ENCODE data around the gene TUBGCP6.

TUBGCP6 gene

DNA sequence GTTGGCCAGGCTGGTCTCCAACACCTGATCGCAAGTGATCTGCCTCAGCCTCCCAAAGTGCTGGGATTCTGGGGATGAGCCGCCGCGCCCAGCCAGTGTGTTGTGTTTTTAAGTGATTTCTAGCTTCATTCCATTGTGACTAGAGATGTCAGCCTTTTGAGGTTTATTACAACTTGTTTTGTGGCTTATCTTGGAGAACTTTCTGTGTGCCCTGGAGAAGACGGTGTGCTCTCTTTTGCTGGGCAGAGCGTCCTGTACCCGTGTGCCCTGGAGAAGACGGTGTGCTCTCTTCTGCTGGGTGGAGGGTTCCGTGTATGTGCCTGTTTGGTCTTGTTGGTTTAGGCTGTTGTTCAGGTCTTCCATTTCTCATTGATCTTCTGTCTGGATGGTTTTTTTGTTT lies 31.6 kb downstream of the TUBGCP6 start:
- Histone ChIP-seq H3K9ac (ENCODE audit: low read length in 5 of 5) (no peak overlapping the region), H3K9me3 (ENCODE audit: control insufficient read depth in 5 of 5, low read length in 5 of 5) (no peaks in the 10 kb centered on the region), H3K27me3 (ENCODE audit: control insufficient read depth in 5 of 5, insufficient read depth in 4 of 5, low read length in 5 of 5) (no peaks in the 10 kb centered on the region), H3K36me3 (ENCODE audit: control insufficient read depth in 5 of 5, insufficient read depth in 5 of 5, low read length in 5 of 5) (peaks cover 4 to 88% (median 76%) of the 10 kb centered on the region in 5 donors), H3K27ac (ENCODE audit: low read depth, low read length) (no peak overlapping the region), H3K4me3 (ENCODE audit: low read depth in 1 of 5, low read length in 5 of 5) (no peak overlapping the region), H3K4me1 (ENCODE audit: control insufficient read depth in 5 of 5, insufficient read depth in 5 of 5, low read length in 5 of 5) (peaks cover 0 to 12% (median 7%) of the 10 kb centered on the region in 5 donors)

DNA sequence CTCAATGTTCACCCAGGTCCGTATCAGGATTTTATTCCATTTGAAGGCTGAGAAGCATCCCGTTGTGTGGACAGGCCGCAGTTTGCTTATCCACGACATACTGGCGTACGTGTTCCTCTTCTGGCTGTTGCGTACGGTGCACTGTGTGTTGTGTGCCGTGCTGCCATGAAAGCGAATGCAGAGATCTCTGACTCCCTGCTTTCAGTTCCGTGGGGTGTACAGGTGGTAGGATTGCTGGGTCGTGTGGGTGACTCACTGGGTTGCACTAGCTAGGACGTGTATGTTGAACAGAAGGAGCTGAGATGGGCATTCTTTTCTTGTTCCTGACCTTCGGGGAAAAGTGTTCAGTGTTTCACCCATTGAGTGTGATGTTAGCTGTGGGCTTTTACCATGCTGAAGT lies 33.7 kb downstream of the TUBGCP6 start:
- H3K36me3 ChIP-seq (ENCODE audit: control insufficient read depth in 5 of 5, insufficient read depth in 5 of 5, low read length in 5 of 5), result peaks cover 4 to 87% (median 69%) of the 10 kb centered on the region in 5 donors
- no peaks in the 10 kb centered on the region for H3K27me3 ChIP-seq (ENCODE audit: control insufficient read depth in 5 of 5, insufficient read depth in 4 of 5, low read length in 5 of 5)
- peaks cover 0 to 29% (median 23%) of the 10 kb centered on the region in 5 donors for H3K4me1 ChIP-seq (ENCODE audit: control insufficient read depth in 5 of 5, insufficient read depth in 5 of 5, low read length in 5 of 5)
- no peaks in the 10 kb centered on the region for H3K9me3 ChIP-seq (ENCODE audit: control insufficient read depth in 5 of 5, low read length in 5 of 5)
- H3K27ac ChIP-seq (ENCODE audit: low read depth, low read length), result no peak overlapping the region
- H3K9ac ChIP-seq (ENCODE audit: low read length in 5 of 5), result no peak overlapping the region
- no peak overlapping the region for H3K4me3 ChIP-seq (ENCODE audit: low read depth in 1 of 5, low read length in 5 of 5)

DNA sequence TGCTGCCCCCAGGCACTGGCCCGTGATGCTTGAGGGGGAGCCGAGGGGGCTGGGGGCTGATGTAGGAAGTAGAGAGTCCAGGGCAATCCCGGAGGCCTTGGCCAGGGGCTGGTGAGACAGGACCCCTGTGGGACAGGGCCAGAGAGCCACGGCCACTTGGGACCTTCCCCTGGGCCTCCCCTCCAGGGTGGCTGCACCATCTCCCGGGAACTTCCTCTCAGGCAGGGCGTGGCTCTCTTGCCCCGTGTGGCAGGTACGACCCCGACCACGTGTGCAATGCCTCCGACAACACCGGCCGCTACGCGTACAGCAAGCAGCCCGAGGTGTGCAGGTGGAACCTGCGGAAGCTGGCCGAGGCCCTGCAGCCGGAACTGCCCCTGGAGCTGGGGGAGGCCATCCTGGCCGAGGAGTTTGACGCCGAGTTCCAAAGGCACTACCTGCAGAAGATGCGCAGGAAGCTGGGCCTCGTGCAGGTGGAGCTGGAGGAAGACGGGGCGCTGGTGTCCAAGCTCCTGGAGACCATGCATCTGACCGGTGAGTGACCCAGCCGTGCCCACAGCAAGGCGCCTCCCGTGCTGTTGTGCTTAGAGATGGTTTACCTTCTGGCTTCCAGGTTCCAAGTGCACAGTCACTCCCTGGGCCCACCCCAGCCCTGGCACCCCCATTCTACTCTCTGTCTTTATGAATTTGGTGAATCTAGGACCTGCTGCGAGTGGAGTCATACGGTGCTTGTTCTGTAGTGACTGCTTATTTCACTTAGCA lies 34.3 kb downstream of the TUBGCP6 start:
- Histone ChIP-seq H3K4me1 (ENCODE audit: control insufficient read depth in 5 of 5, insufficient read depth in 5 of 5, low read length in 5 of 5) (peaks cover 0 to 35% (median 25%) of the 10 kb centered on the region in 5 donors), H3K27ac (ENCODE audit: low read depth, low read length) (no peak overlapping the region), H3K36me3 (ENCODE audit: control insufficient read depth in 5 of 5, insufficient read depth in 5 of 5, low read length in 5 of 5) (peaks cover 4 to 86% (median 66%) of the 10 kb centered on the region in 5 donors), H3K27me3 (ENCODE audit: control insufficient read depth in 5 of 5, insufficient read depth in 4 of 5, low read length in 5 of 5) (no peaks in the 10 kb centered on the region), H3K4me3 (ENCODE audit: low read depth in 1 of 5, low read length in 5 of 5) (no peak overlapping the region), H3K9ac (ENCODE audit: low read length in 5 of 5) (no peak overlapping the region), H3K9me3 (ENCODE audit: control insufficient read depth in 5 of 5, low read length in 5 of 5) (no peaks in the 10 kb centered on the region)

DNA sequence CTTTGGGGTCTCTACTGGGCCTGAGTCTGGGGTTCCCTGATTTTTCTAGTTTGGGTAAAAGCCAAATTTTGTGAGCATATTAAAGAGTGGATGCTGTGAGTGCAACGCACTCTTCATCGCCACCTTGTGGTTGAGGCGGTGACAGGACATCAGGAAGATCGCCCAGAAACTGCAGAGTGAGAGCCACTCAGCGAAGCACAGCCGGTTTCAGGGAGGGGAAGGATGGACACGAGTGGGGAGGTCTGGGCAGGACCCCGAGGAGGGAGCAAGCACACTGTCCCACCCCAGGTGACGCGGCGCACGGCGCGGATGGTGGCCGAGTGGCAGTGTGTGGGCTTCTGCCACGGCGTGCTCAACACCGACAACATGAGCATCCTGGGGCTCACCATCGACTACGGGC lies 34.9 kb downstream of the TUBGCP6 start:
- Histone ChIP-seq H3K4me3 (ENCODE audit: low read depth in 1 of 5, low read length in 5 of 5) (no peak overlapping the region), H3K4me1 (ENCODE audit: control insufficient read depth in 5 of 5, insufficient read depth in 5 of 5, low read length in 5 of 5) (peaks cover 0 to 36% (median 25%) of the 10 kb centered on the region in 5 donors), H3K9ac (ENCODE audit: low read length in 5 of 5) (no peak overlapping the region), H3K36me3 (ENCODE audit: control insufficient read depth in 5 of 5, insufficient read depth in 5 of 5, low read length in 5 of 5) (peaks cover 4 to 80% (median 61%) of the 10 kb centered on the region in 5 donors), H3K9me3 (ENCODE audit: control insufficient read depth in 5 of 5, low read length in 5 of 5) (no peaks in the 10 kb centered on the region), H3K27me3 (ENCODE audit: control insufficient read depth in 5 of 5, insufficient read depth in 4 of 5, low read length in 5 of 5) (no peaks in the 10 kb centered on the region), H3K27ac (ENCODE audit: low read depth, low read length) (no peak overlapping the region)

DNA sequence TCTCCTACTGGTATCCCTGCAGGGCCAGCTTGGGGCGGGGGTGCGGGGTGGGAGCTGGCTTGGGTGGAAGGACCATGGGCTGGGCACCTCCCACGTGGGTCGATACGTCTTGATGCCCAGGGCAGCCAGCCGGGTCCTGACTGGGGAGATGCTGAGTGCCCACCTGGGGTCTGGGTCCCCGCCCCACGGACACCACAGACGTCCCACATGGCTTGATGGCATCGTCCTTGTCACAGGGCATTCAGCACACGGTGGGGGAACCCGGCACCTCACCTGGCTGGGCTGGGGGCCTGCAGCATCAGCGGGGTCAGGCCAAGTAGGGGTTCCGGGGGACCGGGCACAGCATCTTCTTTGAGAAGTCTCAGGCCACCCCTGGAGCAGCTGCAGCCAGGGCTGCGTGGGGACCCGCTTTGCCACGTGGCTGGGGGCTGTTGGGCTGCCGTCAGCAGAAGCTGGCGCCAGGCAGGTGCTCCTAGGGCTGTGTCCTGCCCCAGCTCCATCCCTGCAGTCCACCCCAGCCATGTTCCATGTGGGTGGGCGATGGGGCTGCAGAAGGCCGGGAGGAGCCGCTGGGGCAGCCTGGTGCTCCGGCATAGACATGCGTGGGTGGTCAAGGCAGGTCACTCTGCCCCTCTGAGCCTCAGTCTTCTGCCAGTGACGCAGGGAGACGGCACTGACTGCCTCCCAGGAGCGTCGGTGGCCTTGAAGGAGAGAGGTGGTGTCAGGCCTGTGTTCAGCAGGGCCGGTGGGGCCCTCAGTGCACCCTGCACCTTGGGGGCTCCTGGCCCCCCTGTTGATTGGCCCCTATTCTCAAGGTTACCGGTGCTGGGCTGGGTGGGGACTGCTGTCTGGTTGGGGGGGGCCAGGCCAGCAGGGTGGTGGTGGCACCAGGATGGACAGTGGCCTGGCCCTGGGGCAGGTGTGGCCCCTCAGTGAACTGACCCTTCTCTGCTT lies 35.6 kb downstream of the TUBGCP6 start:
- Histone ChIP-seq H3K9me3 (ENCODE audit: control insufficient read depth in 5 of 5, low read length in 5 of 5) (no peaks in the 10 kb centered on the region), H3K36me3 (ENCODE audit: control insufficient read depth in 5 of 5, insufficient read depth in 5 of 5, low read length in 5 of 5) (peaks cover 4 to 75% (median 58%) of the 10 kb centered on the region in 5 donors), H3K27me3 (ENCODE audit: control insufficient read depth in 5 of 5, insufficient read depth in 4 of 5, low read length in 5 of 5) (no peaks in the 10 kb centered on the region), H3K4me3 (ENCODE audit: low read depth in 1 of 5, low read length in 5 of 5) (no peak overlapping the region), H3K27ac (ENCODE audit: low read depth, low read length) (no peak overlapping the region), H3K4me1 (ENCODE audit: control insufficient read depth in 5 of 5, insufficient read depth in 5 of 5, low read length in 5 of 5) (peaks cover 0 to 39% (median 25%) of the 10 kb centered on the region in 5 donors), H3K9ac (ENCODE audit: low read length in 5 of 5) (no peak overlapping the region)

DNA sequence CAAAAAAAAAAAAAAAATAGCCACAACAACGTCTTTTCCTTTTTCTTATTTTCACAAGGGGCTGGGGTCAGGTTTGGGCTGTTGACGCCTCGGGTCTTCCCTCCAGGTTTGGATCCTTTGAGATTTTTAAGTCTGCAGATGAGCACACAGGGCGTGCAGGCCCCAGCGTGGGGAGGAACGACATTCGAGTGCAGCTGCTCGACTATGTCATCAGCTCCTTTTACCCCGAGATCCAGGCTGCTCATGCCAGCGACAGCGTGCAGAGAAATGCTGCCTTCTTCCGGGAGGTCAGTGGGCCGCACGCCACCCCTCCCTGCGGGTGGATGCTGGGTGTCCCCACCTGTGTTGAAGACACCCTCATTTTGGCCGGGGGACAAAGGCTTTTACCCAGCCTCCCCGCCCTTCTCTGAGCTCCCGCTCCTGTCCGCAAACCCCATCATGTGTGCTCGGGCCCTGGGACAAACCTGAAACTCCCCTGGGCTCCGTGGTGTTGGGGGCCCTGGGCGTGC lies 36.3 kb downstream of the TUBGCP6 start:
- Histone ChIP-seq H3K9me3 (ENCODE audit: control insufficient read depth in 5 of 5, low read length in 5 of 5) (no peaks in the 10 kb centered on the region), H3K4me3 (ENCODE audit: low read depth in 1 of 5, low read length in 5 of 5) (no peak overlapping the region), H3K4me1 (ENCODE audit: control insufficient read depth in 5 of 5, insufficient read depth in 5 of 5, low read length in 5 of 5) (peaks cover 0 to 39% (median 25%) of the 10 kb centered on the region in 5 donors), H3K27ac (ENCODE audit: low read depth, low read length) (no peak overlapping the region), H3K36me3 (ENCODE audit: control insufficient read depth in 5 of 5, insufficient read depth in 5 of 5, low read length in 5 of 5) (peaks cover 7 to 69% (median 56%) of the 10 kb centered on the region in 5 donors), H3K27me3 (ENCODE audit: control insufficient read depth in 5 of 5, insufficient read depth in 4 of 5, low read length in 5 of 5) (no peaks in the 10 kb centered on the region), H3K9ac (ENCODE audit: low read length in 5 of 5) (no peak overlapping the region)

DNA sequence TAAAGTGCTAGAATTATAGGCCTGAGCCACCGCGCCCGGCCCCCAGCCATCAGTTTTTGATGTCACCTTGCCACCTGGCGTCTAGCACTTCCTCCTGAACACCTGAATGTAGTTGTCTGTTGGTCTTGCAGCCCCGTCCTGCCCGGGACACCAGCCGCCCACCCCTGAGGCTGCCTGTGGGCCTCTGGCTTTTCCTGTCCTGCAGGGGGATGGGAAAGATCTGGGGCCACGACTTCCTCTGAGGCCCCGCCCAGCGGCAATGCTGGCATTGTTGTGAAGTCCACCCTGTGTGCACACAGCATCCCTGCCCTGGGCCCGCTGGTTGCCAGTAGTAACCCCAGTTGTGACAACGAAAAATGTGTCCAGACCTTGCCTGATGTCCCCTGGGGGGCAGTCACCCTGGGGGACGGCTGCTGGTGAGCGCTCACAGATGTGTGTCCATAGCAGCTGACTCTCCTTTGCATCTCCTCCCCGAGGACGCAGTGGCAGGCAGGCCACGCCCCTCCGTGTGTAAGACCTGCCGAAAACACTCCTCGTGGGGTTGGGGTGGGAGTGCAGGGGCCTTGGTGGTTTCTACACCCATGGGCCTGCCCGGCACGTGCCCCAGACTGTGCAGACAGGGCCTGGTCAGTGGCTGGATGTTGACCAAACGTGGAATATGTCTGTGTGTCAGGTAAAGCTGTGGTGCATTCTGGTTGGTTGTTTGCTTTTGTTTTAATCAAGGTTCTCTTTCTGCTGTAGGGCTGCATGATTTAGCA lies 37.3 kb downstream of the TUBGCP6 start:
- Histone ChIP-seq H3K4me1 (ENCODE audit: control insufficient read depth in 5 of 5, insufficient read depth in 5 of 5, low read length in 5 of 5) (peaks cover 0 to 40% (median 27%) of the 10 kb centered on the region in 5 donors), H3K27ac (ENCODE audit: low read depth, low read length) (no peak overlapping the region), H3K9me3 (ENCODE audit: control insufficient read depth in 5 of 5, low read length in 5 of 5) (no peaks in the 10 kb centered on the region), H3K27me3 (ENCODE audit: control insufficient read depth in 5 of 5, insufficient read depth in 4 of 5, low read length in 5 of 5) (no peaks in the 10 kb centered on the region), H3K36me3 (ENCODE audit: control insufficient read depth in 5 of 5, insufficient read depth in 5 of 5, low read length in 5 of 5) (peaks cover 7 to 60% (median 48%) of the 10 kb centered on the region in 5 donors), H3K9ac (ENCODE audit: low read length in 5 of 5) (no peak overlapping the region), H3K4me3 (ENCODE audit: low read depth in 1 of 5, low read length in 5 of 5) (no peak overlapping the region)

DNA sequence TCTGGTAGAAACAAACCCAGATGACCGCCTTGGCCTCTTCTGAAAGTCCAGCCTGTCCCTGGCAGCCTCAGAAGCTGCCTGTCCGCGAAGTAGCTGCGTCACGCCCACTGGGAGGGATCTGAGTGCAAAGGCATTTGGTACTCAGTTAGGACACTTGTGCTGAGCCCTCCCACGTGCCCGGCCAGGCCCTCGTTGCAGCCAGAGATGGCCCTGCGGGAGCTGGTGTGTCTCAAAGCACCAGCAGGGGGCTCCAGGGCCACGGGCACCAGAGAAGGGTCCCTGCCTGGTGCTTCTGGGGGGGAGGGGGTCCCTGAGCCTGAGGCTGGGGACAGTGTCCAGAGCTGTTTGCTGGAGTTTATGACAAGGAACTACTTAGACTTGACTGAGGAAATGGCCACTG lies 38.2 kb downstream of the TUBGCP6 start:
- Histone ChIP-seq H3K36me3 (ENCODE audit: control insufficient read depth in 5 of 5, insufficient read depth in 5 of 5, low read length in 5 of 5) (peaks cover 6 to 52% (median 43%) of the 10 kb centered on the region in 5 donors), H3K9ac (ENCODE audit: low read length in 5 of 5) (no peak overlapping the region), H3K27me3 (ENCODE audit: control insufficient read depth in 5 of 5, insufficient read depth in 4 of 5, low read length in 5 of 5) (no peaks in the 10 kb centered on the region), H3K27ac (ENCODE audit: low read depth, low read length) (no peak overlapping the region), H3K9me3 (ENCODE audit: control insufficient read depth in 5 of 5, low read length in 5 of 5) (no peaks in the 10 kb centered on the region), H3K4me3 (ENCODE audit: low read depth in 1 of 5, low read length in 5 of 5) (no peak overlapping the region), H3K4me1 (ENCODE audit: control insufficient read depth in 5 of 5, insufficient read depth in 5 of 5, low read length in 5 of 5) (peaks cover 0 to 50% (median 37%) of the 10 kb centered on the region in 5 donors)

DNA sequence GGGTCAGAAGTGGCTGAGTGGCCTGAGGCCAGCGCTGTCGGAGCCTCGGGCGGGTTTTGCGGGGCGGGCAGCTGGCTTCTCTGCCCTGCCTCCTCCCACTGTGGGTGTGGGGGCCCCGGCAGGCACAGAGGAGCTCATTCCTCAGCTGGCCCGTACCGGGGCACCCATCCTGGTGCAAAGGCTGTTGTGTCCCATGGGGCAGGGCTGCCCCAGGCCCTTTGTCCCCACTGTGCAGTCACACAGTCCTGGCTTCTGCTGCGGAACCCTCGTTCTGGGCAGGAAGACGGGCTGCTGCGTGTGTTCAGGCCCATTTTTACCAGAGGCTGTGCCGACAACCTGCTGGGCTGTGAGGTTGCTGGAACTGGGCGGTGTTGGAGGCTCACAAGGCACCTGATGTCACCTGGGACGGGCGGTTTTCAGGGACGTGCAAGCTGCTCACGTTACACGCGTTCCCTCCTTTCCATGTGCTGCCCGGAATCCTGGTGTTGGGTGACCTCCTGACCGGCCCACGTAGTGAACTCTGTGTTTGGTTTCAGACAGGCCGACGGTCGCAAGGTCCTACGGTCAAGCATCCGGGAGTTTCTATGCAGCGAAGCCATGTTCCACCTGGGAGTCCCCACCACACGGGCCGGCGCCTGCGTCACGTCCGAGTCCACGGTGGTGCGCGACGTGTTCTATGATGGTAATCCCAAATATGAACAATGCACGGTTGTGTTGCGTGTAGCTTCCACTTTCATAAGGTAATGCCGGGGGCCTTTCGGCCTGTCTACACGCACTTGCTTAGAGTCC lies 38.8 kb downstream of the TUBGCP6 start:
- Histone ChIP-seq H3K27me3 (ENCODE audit: control insufficient read depth in 5 of 5, insufficient read depth in 4 of 5, low read length in 5 of 5) (no peaks in the 10 kb centered on the region), H3K4me3 (ENCODE audit: low read depth in 1 of 5, low read length in 5 of 5) (no peak overlapping the region), H3K36me3 (ENCODE audit: control insufficient read depth in 5 of 5, insufficient read depth in 5 of 5, low read length in 5 of 5) (peaks cover 6 to 47% (median 38%) of the 10 kb centered on the region in 5 donors), H3K9me3 (ENCODE audit: control insufficient read depth in 5 of 5, low read length in 5 of 5) (no peaks in the 10 kb centered on the region), H3K9ac (ENCODE audit: low read length in 5 of 5) (peak overlapping the region in 1 of 5 donors; percentile 52), H3K4me1 (ENCODE audit: control insufficient read depth in 5 of 5, insufficient read depth in 5 of 5, low read length in 5 of 5) (peaks cover 0 to 54% (median 40%) of the 10 kb centered on the region in 5 donors), H3K27ac (ENCODE audit: low read depth, low read length) (no peak overlapping the region)
